ENCODE results near the gene SLC16A9.
"Not testable (repeated sequence)": the region's sequence is repeated elsewhere in the genome, so short reads cannot be mapped to it uniquely, and the experiment has no call there.

- not testable (repeated sequence) for TF ChIP-seq TAF1 (IDR thresholded peaks at IDR 0.05; ENCODE audit: borderline replicate concordance, low read depth, low read length); POLR2AphosphoS5 (IDR thresholded peaks at IDR 0.05; ENCODE audit: low read depth, low read length); POLR2A (IDR thresholded peaks at IDR 0.05; ENCODE audit: low read depth, low read length)
Observed at GRCh38 chr10:59729167-59729566, 19.5 kb upstream of the SLC16A9 start.

All from GM12892 (cell line).